IPS DF 6.9 (cell line): ENCODE measurements around the gene EIF3B.
"Not testable (repeated sequence)": the region's sequence is repeated elsewhere in the genome, so short reads cannot be mapped to it uniquely, and the experiment has no call there.

Experiments
- DNase-seq: peaks from one replicate; pipeline ENCODE4 v3.0.0-alpha.2; 2013; ENCODE audit warnings: low read depth, low spot score
- H3K27ac ChIP-seq: one replicate; pipeline ENCODE4 v1.5.1; 2013; ENCODE audit warnings: low read length, control low read depth
- H3K27me3 ChIP-seq: 2 replicates; pipeline ENCODE4 v1.6.1; 2013; ENCODE audit warnings: mild to moderate bottlenecking, low read length; ENCODE audit not compliant: control insufficient read depth, insufficient read depth
- H3K36me3 ChIP-seq: 2 replicates; pipeline ENCODE4 v1.6.1; 2013; ENCODE audit warnings: low read length; ENCODE audit not compliant: control insufficient read depth, insufficient read depth
- H3K4me1 ChIP-seq: 2 replicates; pipeline ENCODE4 v1.6.1; 2013; ENCODE audit warnings: low read length; ENCODE audit not compliant: control insufficient read depth, insufficient read depth
- H3K4me3 ChIP-seq: 2 replicates; pipeline ENCODE4 v1.5.1; 2013; ENCODE audit warnings: mild to moderate bottlenecking, low read length
- H3K9me3 ChIP-seq: 2 replicates; pipeline ENCODE4 v1.6.1; 2013; ENCODE audit warnings: low read length, inconsistent platforms; ENCODE audit not compliant: control insufficient read depth, insufficient read depth
- WGBS: extraction: QIAGEN DNeasy Blood & Tissue Kit; methylation state at CpG from one replicate; pipeline ENCODE4 v1.1.7; 2013; ENCODE audit warnings: mixed read lengths, missing lambda C conversion rate; ENCODE audit not compliant: insufficient read length, insufficient coverage; 5-methylcytosine and 5-hydroxymethylcytosine counted together

EIF3B gene

GRCh38 chr7:2411815-2412586 lies 57.4 kb downstream of the EIF3B start:
- Histone ChIP-seq H3K36me3 (no peaks in the 10 kb centered on the region), H3K4me3 (no peak overlapping the region), H3K4me1 (no peaks in the 10 kb centered on the region), H3K27me3 (no peaks in the 10 kb centered on the region), H3K9me3 (no peaks in the 10 kb centered on the region), H3K27ac (no peak overlapping the region)
- WGBS, result no CpG with 5 or more reads among the region's 12 CpGs
- DNase-seq, result no peak

GRCh38 chr7:2412587-2413201 lies 58.1 kb downstream of the EIF3B start:
- H3K9me3 ChIP-seq, result no peaks in the 10 kb centered on the region
- no peaks in the 10 kb centered on the region for H3K4me1 ChIP-seq
- WGBS, result no CpG with 5 or more reads among the region's 3 CpGs
- H3K27ac ChIP-seq, result no peak overlapping the region
- no peak overlapping the region for H3K4me3 ChIP-seq
- DNase-seq, result no peak
- H3K36me3 ChIP-seq, result no peaks in the 10 kb centered on the region
- no peaks in the 10 kb centered on the region for H3K27me3 ChIP-seq

GRCh38 chr7:2416063-2416462 lies 61.4 kb downstream of the EIF3B start:
- H3K4me1 ChIP-seq, result no peaks in the 10 kb centered on the region; the same call in 1 of the 2 replicates
- no peak for DNase-seq
- H3K9me3 ChIP-seq, result no peaks in the 10 kb centered on the region
- no peak overlapping the region for H3K4me3 ChIP-seq
- H3K27me3 ChIP-seq, result no peaks in the 10 kb centered on the region
- no peak overlapping the region for H3K27ac ChIP-seq
- no CpG with 5 or more reads among the region's 5 CpGs for WGBS
- H3K36me3 ChIP-seq, result no peaks in the 10 kb centered on the region

- WGBS, result no CpG with 5 or more reads among the region's 6 CpGs
- Histone ChIP-seq H3K36me3 (no peaks in the 10 kb centered on the region), H3K27ac (no peak overlapping the region), H3K4me3 (no peak overlapping the region), H3K27me3 (no peaks in the 10 kb centered on the region), H3K9me3 (no peaks in the 10 kb centered on the region), H3K4me1 (no peaks in the 10 kb centered on the region; the same call in 1 of the 2 replicates)
- no peak for DNase-seq
Measured at GRCh38 chr7:2416650-2417049, 62.0 kb downstream of the EIF3B start.

GRCh38 chr7:2417178-2417577 lies 62.6 kb downstream of the EIF3B start:
- not testable (repeated sequence) for DNase-seq, H3K27me3 ChIP-seq, H3K36me3 ChIP-seq, H3K27ac ChIP-seq, H3K4me3 ChIP-seq, H3K9me3 ChIP-seq, H3K4me1 ChIP-seq
- no CpG with 5 or more reads among the region's 3 CpGs for WGBS

GRCh38 chr7:2417981-2418481 lies 63.4 kb downstream of the EIF3B start:
- no CpG with 5 or more reads among the region's 15 CpGs for WGBS
- DNase-seq, result no peak

GRCh38 chr7:2420216-2420933 lies 65.7 kb downstream of the EIF3B start:
- H3K27me3 ChIP-seq, result no peaks in the 10 kb centered on the region
- H3K4me1 ChIP-seq, result peaks cover 2% of the 10 kb centered on the region
- no peaks in the 10 kb centered on the region for H3K9me3 ChIP-seq
- H3K4me3 ChIP-seq, result no peak overlapping the region
- H3K36me3 ChIP-seq, result no peaks in the 10 kb centered on the region
- WGBS, result no CpG with 5 or more reads among the region's 7 CpGs
- DNase-seq, result no peak
- no peak overlapping the region for H3K27ac ChIP-seq

More at GRCh38 chr7:2417981-2418481, 63.4 kb downstream of the EIF3B start:
- no peak overlapping the region for H3K27ac ChIP-seq
- no peak overlapping the region for H3K4me3 ChIP-seq
- no peaks in the 10 kb centered on the region; the same call in 1 of the 2 replicates for H3K4me1 ChIP-seq
- H3K27me3 ChIP-seq, result no peaks in the 10 kb centered on the region
- H3K9me3 ChIP-seq, result no peaks in the 10 kb centered on the region
- no peaks in the 10 kb centered on the region for H3K36me3 ChIP-seq

- H3K27ac ChIP-seq, result no peak overlapping the region
- no peak for DNase-seq
- no peak overlapping the region for H3K4me3 ChIP-seq
- no peaks in the 10 kb centered on the region for H3K36me3 ChIP-seq
- H3K4me1 ChIP-seq, result peaks cover 6% of the 10 kb centered on the region
- WGBS, result no CpG with 5 or more reads among the region's 9 CpGs
- no peaks in the 10 kb centered on the region for H3K9me3 ChIP-seq
- H3K27me3 ChIP-seq, result no peaks in the 10 kb centered on the region
Measured at GRCh38 chr7:2421943-2422310, 67.3 kb downstream of the EIF3B start.

GRCh38 chr7:2425749-2426148 lies 71.1 kb downstream of the EIF3B start:
- no peak overlapping the region for H3K27ac ChIP-seq
- WGBS, result no CpG with 5 or more reads among the region's 10 CpGs
- no peaks in the 10 kb centered on the region for H3K9me3 ChIP-seq
- no peaks in the 10 kb centered on the region for H3K27me3 ChIP-seq
- H3K4me1 ChIP-seq, result peaks cover 6% of the 10 kb centered on the region
- DNase-seq, result no peak
- H3K4me3 ChIP-seq, result no peak overlapping the region; the same call in 1 of the 2 replicates
- H3K36me3 ChIP-seq, result no peaks in the 10 kb centered on the region
